GM12878 (cell line): ENCODE results near the gene SPATA12. TPM values are rescaled to one million over a fixed set of nuclear protein-coding genes. Genes with fewer than 3 reads are reported as not detected.

Experiments used
- ATAC-seq: fragments of 200-7000 bp; cut with Tn5 transposase; 3 replicates; pipeline ENCODE4 v1.9.1; 2020; ENCODE audit warnings: mild to moderate bottlenecking, moderate library complexity
- BruUV-seq: library from RNA; stranded (reverse); fragments of 400-500 nt; replicated peaks from 2 replicates; lab custom pipeline; 2021; lab: Mats Ljungman, UMichigan
- CTCF ChIA-PET: fragments of 300-600 bp; sonication (Branson Sonifier 250); formaldehyde crosslinking; extraction: SDS; loops from one replicate; lab custom pipeline; 2021; ENCODE audit warnings: inconsistent platforms; lab: Yijun Ruan, JAX
- POLR2A ChIA-PET: fragments of 350-600 bp; formaldehyde crosslinking; extraction: SDS; loops from one replicate; lab custom pipeline; 2021; ENCODE audit warnings: inconsistent platforms; lab: Charles Lee
- RAD21 ChIA-PET: fragments of 300-600 bp; sonication (Branson Sonifier 250); formaldehyde crosslinking; loops from one replicate; lab custom pipeline; 2023; ENCODE audit warnings: antibody characterized with exemption; ENCODE audit not compliant: unreplicated experiment; lab: Charles Lee
- SMC1A ChIA-PET: fragments of 300-600 bp; sonication (Branson Sonifier 250); formaldehyde crosslinking; loops from one replicate; lab custom pipeline; 2023; ENCODE audit not compliant: unreplicated experiment, uncharacterized antibody; lab: Charles Lee
- DNase-seq: peaks from one replicate; pipeline ENCODE4 v3.0.0-alpha.2; 2011; ENCODE audit warnings: low read depth, low spot score
- FAIRE-seq: peaks from 3 replicates; lab custom pipeline; 2011; peaks lifted over from hg19 to GRCh38; lab: Jason Lieb, UNC
- H2AFZ ChIP-seq: 2 replicates; pipeline ENCODE4 v1.6.0; 2011; ENCODE audit warnings: low read depth, low read length, control low read depth; ENCODE audit not compliant: control insufficient read depth
- H3K27ac ChIP-seq: 2 replicates; pipeline ENCODE4 v1.5.1; 2011; ENCODE audit warnings: control low read depth; ENCODE audit not compliant: control insufficient read depth, insufficient read depth
- H3K27me3 ChIP-seq, 2 experiments: replicated peaks in 1 of 2; 2 replicates each; pipeline versions ENCODE4 v1.6.0 to v1.6.1; 2011; ENCODE audit warnings: low read length in 1 of 2; ENCODE audit not compliant: control insufficient read depth in 2 of 2, insufficient read depth in 2 of 2
- H3K36me3 ChIP-seq, 2 experiments: 2 replicates each; pipeline ENCODE4 v1.5.1; 2011; ENCODE audit warnings: low read length in 1 of 2; ENCODE audit not compliant: control insufficient read depth in 2 of 2, insufficient read depth in 2 of 2
- H3K4me1 ChIP-seq: 2 replicates; pipeline ENCODE4 v1.6.1; 2011; ENCODE audit warnings: mild to moderate bottlenecking, low read length, moderate library complexity, mixed read lengths; ENCODE audit not compliant: control insufficient read depth, insufficient read depth
- H3K4me2 ChIP-seq: 2 replicates; pipeline ENCODE4 v1.6.0; 2011; ENCODE audit warnings: control low read depth; ENCODE audit not compliant: control insufficient read depth, insufficient read depth
- H3K4me3 ChIP-seq: fragments of 200-600 bp; sonication (generic); 2 replicates; pipeline ENCODE4 v1.5.1; 2016
- H3K79me2 ChIP-seq: 2 replicates; pipeline ENCODE4 v1.6.0; 2011; ENCODE audit warnings: low read length; ENCODE audit not compliant: control insufficient read depth, insufficient read depth
- H3K9ac ChIP-seq: 2 replicates; pipeline ENCODE4 v1.8.0; 2011; ENCODE audit warnings: low read length, control low read depth, mixed read lengths; ENCODE audit not compliant: control insufficient read depth, insufficient read depth
- H3K9me3 ChIP-seq: replicated peaks from 3 replicates; pipeline ENCODE4 v1.5.1; 2011; ENCODE audit warnings: mild to moderate bottlenecking, low read length; ENCODE audit not compliant: control insufficient read depth, insufficient read depth
- H4K20me1 ChIP-seq: 2 replicates; pipeline ENCODE4 v1.6.0; 2011; ENCODE audit not compliant: control insufficient read depth, insufficient read depth
- BHLHE40 ChIP-seq, 2 experiments: fragments of 450-650 bp in 1 of 2; IDR thresholded peaks; 2 replicates each; pipeline ENCODE4 v1.6.1; 2011 to 2017; ENCODE audit warnings: low read depth in 2 of 2, borderline replicate concordance in 1 of 2, improper control_type of control experiment in 1 of 2, low read length in 1 of 2, mild to moderate bottlenecking in 1 of 2
- CBFB ChIP-seq: IDR thresholded peaks from 2 replicates; pipeline ENCODE4 v1.6.1; 2016; ENCODE audit warnings: antibody characterized with exemption, low read depth
- CBX5 ChIP-seq: sonication (generic); IDR thresholded peaks from 2 replicates; pipeline ENCODE4 v1.6.1; 2016; ENCODE audit warnings: low read depth, moderate library complexity, mild to moderate bottlenecking, inconsistent platforms
- E2F4 ChIP-seq: IDR thresholded peaks from 2 replicates; pipeline ENCODE4 v1.6.1; 2012; ENCODE audit warnings: low read depth, low read length, improper control_type of control experiment
- EED ChIP-seq: sonication (generic); IDR thresholded peaks from 2 replicates; pipeline ENCODE4 v1.6.1; 2016; ENCODE audit warnings: antibody characterized with exemption, low read depth
- IRF4 ChIP-seq: IDR thresholded peaks from 2 replicates; pipeline ENCODE4 v1.6.1; 2011; ENCODE audit warnings: low read depth, low read length
- IRF5 ChIP-seq: fragments of 450-650 bp; IDR thresholded peaks from 2 replicates; pipeline ENCODE4 v1.6.1; 2017; ENCODE audit warnings: borderline replicate concordance
- MAX ChIP-seq: IDR thresholded peaks from 2 replicates; pipeline ENCODE4 v1.6.1; 2012; ENCODE audit warnings: low read depth, low read length, improper control_type of control experiment
- NFIC ChIP-seq: IDR thresholded peaks from 2 replicates; pipeline ENCODE4 v1.6.1; 2012; ENCODE audit warnings: low read depth, mild to moderate bottlenecking, inconsistent platforms, low read length, moderate library complexity
- NFYA ChIP-seq: IDR thresholded peaks from 2 replicates; pipeline ENCODE4 v1.6.1; 2011; ENCODE audit warnings: low read depth, mild to moderate bottlenecking, low read length, improper control_type of control experiment, borderline replicate concordance
- NR2F1 ChIP-seq: fragments of 450-650 bp; conservative IDR thresholded peaks from 2 replicates; pipeline ENCODE4 v1.6.1; 2017; ENCODE audit warnings: mild to moderate bottlenecking
- PAX8 ChIP-seq: fragments of 450-650 bp; IDR thresholded peaks from 2 replicates; pipeline ENCODE4 v1.6.1; 2017; ENCODE audit warnings: mild to moderate bottlenecking, moderate library complexity
- POLR2AphosphoS5 ChIP-seq: IDR thresholded peaks from 2 replicates; pipeline ENCODE4 v1.6.1; 2011; ENCODE audit warnings: mild to moderate bottlenecking, low read length, inconsistent platforms
- RAD21 ChIP-seq: IDR thresholded peaks from 2 replicates; pipeline ENCODE4 v1.6.1; 2011; ENCODE audit warnings: mild to moderate bottlenecking, low read depth, low read length, moderate library complexity; ENCODE audit not compliant: insufficient read depth
- SMARCA5 ChIP-seq: fragments of 450-650 bp; IDR thresholded peaks from 2 replicates; pipeline ENCODE4 v1.6.1; 2017; ENCODE audit warnings: mild to moderate bottlenecking
- SP1 ChIP-seq: IDR thresholded peaks from one replicate; pipeline ENCODE4 v1.6.1; 2011; ENCODE audit warnings: low read depth, low read length
- SREBF2 ChIP-seq: IDR thresholded peaks from 2 replicates; pipeline ENCODE4 v1.6.1; 2012; ENCODE audit warnings: mild to moderate bottlenecking, low read length
- STAT3 ChIP-seq: IDR thresholded peaks from 2 replicates; pipeline ENCODE4 v1.6.1; 2011; ENCODE audit warnings: low read depth, low read length, improper control_type of control experiment
- ZBTB4 ChIP-seq: fragments of 450-650 bp; formaldehyde crosslinking; IDR thresholded peaks from 2 replicates; pipeline ENCODE4 v1.4.0; 2022; ENCODE audit warnings: mild to moderate bottlenecking, moderate library complexity
- ZNF217 ChIP-seq: fragments of 450-650 bp; IDR thresholded peaks from 2 replicates; pipeline ENCODE4 v1.6.1; 2017; ENCODE audit warnings: antibody characterized with exemption, mild to moderate bottlenecking
- WGBS: methylation state at CpG from one replicate; pipeline ENCODE4 v1.1.6; 2016; ENCODE audit warnings: low lambda C conversion rate; ENCODE audit not compliant: insufficient replicate concordance, insufficient coverage; ENCODE audit errors: missing lambda C conversion rate; 5-methylcytosine and 5-hydroxymethylcytosine counted together
- in situ Hi-C: fragments of 300-500 bp; cut with MboI; formaldehyde crosslinking; loops from 9 replicates; pipeline ENCODE4 v1.14.3; 2018; ENCODE audit warnings: mixed read lengths
- intact Hi-C: fragments of 100-400 bp; cut with micrococcal nuclease; formaldehyde crosslinking; loops from one replicate; pipeline ENCODE4 v1.14.2; 2022; ENCODE audit not compliant: unreplicated experiment
- polyA plus RNA-seq, 11 experiments: library from polyadenylated mRNA; depleted of rRNA in 4 of 11; unstranded in 6 of 11; stranded (reverse) in 5 of 11; fragments of >200 nt; fragmentation: Nextera tagmentation in 4 of 11; fragmentation: Illumina TruSeq in 1 of 11; extraction: Ambion mirVana in 4 of 11; extraction: Trizol in 1 of 11; gene quantifications; 1 replicate in 1 of 11; 2 replicates in 10 of 11; pipeline versions ENCODE4 v1.2.1 to v1.2.3, GENCODE V29; 2011 to 2016; ENCODE audit warnings: inconsistent platforms in 2 of 11, missing spikeins in 2 of 11, low read depth in 1 of 11
- total RNA-seq, 4 experiments: library from RNA; depleted of rRNA in 3 of 4; stranded (reverse); fragments of >200 nt in 3 of 4; fragmentation: Illumina TruSeq in 1 of 4; extraction: Trizol in 1 of 4; gene quantifications; 2 replicates each; pipeline versions ENCODE4 v1.2.1 to v1.2.3, GENCODE V29; 2013 to 2021

Gene SPATA12
- total and polyA plus RNA-seq, 10 of the 15 experiments (the other 5 are each of a cell fraction or from before 2014, with no cell fraction given): 0.03 to 0.69 (median 0.37) TPM

GRCh38 chr3:57038466-57039164 lies 21.8 kb upstream of the SPATA12 start:
- ATAC-seq: peak; percentile 66
- in situ Hi-C loops: no loop called here
- SMC1A ChIA-PET: no interaction called here
- TF ChIP-seq MAX: no peak
- TF ChIP-seq E2F4: no peak
- TF ChIP-seq CBFB: 0 out of 2 replicates have a peak, but pooled peaks have one; percentile 23
- TF ChIP-seq STAT3: no peak
- no peak for TF ChIP-seq IRF4
- TF ChIP-seq POLR2AphosphoS5: no peak
- TF ChIP-seq CBX5: no peak
- TF ChIP-seq BHLHE40 (IDR thresholded peaks at IDR 0.05; ENCODE audit: borderline replicate concordance in 1 of 2, low read depth in 2 of 2, low read length in 1 of 2): no peak
- TF ChIP-seq PAX8: no peak
- no peak for TF ChIP-seq ZBTB4 (CRISPR knock-in tag)
- TF ChIP-seq NFYA: no peak
- no peak for TF ChIP-seq NR2F1
- TF ChIP-seq IRF5: no peak
- no peak for TF ChIP-seq SREBF2
- no peak for TF ChIP-seq ZNF217
- no peak for TF ChIP-seq SP1
- TF ChIP-seq SMARCA5: no peak
- 0 out of 2 replicates have a peak, but pooled peaks have one; percentile 41 for TF ChIP-seq EED
- no peak for TF ChIP-seq RAD21
- peak; percentile 22; the same call in 1 of the 2 replicates for TF ChIP-seq NFIC

More at GRCh38 chr3:57038466-57039164, 21.8 kb upstream of the SPATA12 start:
- H3K4me1 ChIP-seq: no peaks in the 10 kb centered on the region
- intact Hi-C loops: no loop called here
- CTCF ChIA-PET: no interaction called here
- no peaks in the 10 kb centered on the region for H3K9me3 ChIP-seq
- no peaks in the 10 kb centered on the region for H4K20me1 ChIP-seq
- POLR2A ChIA-PET: no interaction called here
- RAD21 ChIA-PET: no interaction called here
- H3K27me3 ChIP-seq: no peaks in the 10 kb centered on the region
- FAIRE-seq (no peak), DNase-seq (no peak)
- H3K79me2 ChIP-seq: no peaks in the 10 kb centered on the region
- no peak overlapping the region for H3K27ac ChIP-seq
- H2AFZ ChIP-seq: no peak overlapping the region
- no peak overlapping the region for H3K9ac ChIP-seq
- H3K36me3 ChIP-seq: no peaks in the 10 kb centered on the region
- 49% methylated on average over 5 of the region's 5 CpGs for WGBS
- no TSS peak for BruUV-seq
- no peak overlapping the region for H3K4me2 ChIP-seq
- no peak overlapping the region for H3K4me3 ChIP-seq
